Measurements from ENCODE around the gene DNAAF5.
A peak's percentile ranks its signal among the peaks of the same experiment; 100 is the strongest.

The DNAAF5 gene

GRCh38 chr7:726084-726853 is at the start of gene DNAAF5:
Gene DNAAF5 (plus strand): TSS chr7:726699. CDS start chr7:726721, 22 bp downstream.
- DNase-seq: peak; percentile 85

- no peak for DNase-seq
Observed at GRCh38 chr7:676972-677385, 49.5 kb upstream of the DNAAF5 start.

- DNase-seq: no peak
Observed at GRCh38 chr7:680411-681127, 45.9 kb upstream of the DNAAF5 start.

GRCh38 chr7:681551-682307 is 44.8 kb upstream of the DNAAF5 start:
- DNase-seq: no peak

GRCh38 chr7:682810-683209 is 43.7 kb upstream of the DNAAF5 start:
- no peak for DNase-seq

GRCh38 chr7:683526-684205 is 42.8 kb upstream of the DNAAF5 start:
- no peak for DNase-seq

GRCh38 chr7:684416-684815 is 42.1 kb upstream of the DNAAF5 start:
- no peak for DNase-seq

- no peak for DNase-seq
Observed at GRCh38 chr7:685540-685939, 41.0 kb upstream of the DNAAF5 start.

GRCh38 chr7:690478-691360 is 35.8 kb upstream of the DNAAF5 start:
- no peak for DNase-seq

- no peak for DNase-seq
Observed at GRCh38 chr7:691361-692045, 35.0 kb upstream of the DNAAF5 start.

- DNase-seq: no peak
Observed at GRCh38 chr7:693280-693679, 33.2 kb upstream of the DNAAF5 start.

- no peak for DNase-seq
Observed at GRCh38 chr7:696426-696811, 30.1 kb upstream of the DNAAF5 start.

GRCh38 chr7:696812-697551 is 29.5 kb upstream of the DNAAF5 start:
- no peak for DNase-seq

- no peak for DNase-seq
Observed at GRCh38 chr7:698515-699475, 27.7 kb upstream of the DNAAF5 start.

- DNase-seq: no peak
Observed at GRCh38 chr7:699476-700170, 26.9 kb upstream of the DNAAF5 start.

GRCh38 chr7:701086-701671 is 25.3 kb upstream of the DNAAF5 start:
- DNase-seq: no peak

GRCh38 chr7:703049-703448 is 23.4 kb upstream of the DNAAF5 start:
- no peak for DNase-seq

GRCh38 chr7:706721-707120 is 19.8 kb upstream of the DNAAF5 start:
- no peak for DNase-seq
